CD4-positive, alpha-beta memory T cell (primary cell): ENCODE measurements around the gene DOC2A. TPM values are rescaled to one million over a fixed set of nuclear protein-coding genes. Genes with fewer than 3 reads are reported as not detected.

Experiments
- CTCF ChIA-PET: fragments of 350-600 bp; sonication (Branson Sonifier 250); formaldehyde crosslinking; loops from one replicate; lab custom pipeline; 2021; ENCODE audit warnings: inconsistent platforms; ENCODE audit not compliant: partially characterized antibody; lab: Charles Lee
- POLR2A ChIA-PET: fragments of 350-600 bp; sonication (Branson Sonifier 250); formaldehyde crosslinking; loops from one replicate; lab custom pipeline; 2021; ENCODE audit not compliant: partially characterized antibody; lab: Charles Lee
- DNase-seq, 5 donors: peaks; one replicate each; pipeline versions ENCODE4 v3.0.0 to v3.0.0-alpha.2; 2020 to 2022; ENCODE audit warnings: mixed read lengths in 1 of 5
- H3K27ac ChIP-seq: one replicate; pipeline ENCODE4 v1.7.0; 2013; ENCODE audit warnings: low read depth, low read length
- H3K27me3 ChIP-seq: 2 replicates; pipeline ENCODE4 v1.7.0; 2013; ENCODE audit warnings: mild to moderate bottlenecking, low read length, moderate library complexity; ENCODE audit not compliant: insufficient read depth
- H3K36me3 ChIP-seq: 2 replicates; pipeline ENCODE4 v1.7.0; 2013; ENCODE audit warnings: mild to moderate bottlenecking, low read length, moderate library complexity; ENCODE audit not compliant: insufficient read depth
- H3K4me1 ChIP-seq: 2 replicates; pipeline ENCODE4 v1.7.0; 2013; ENCODE audit warnings: mild to moderate bottlenecking, low read length, moderate library complexity; ENCODE audit not compliant: insufficient read depth
- H3K4me3 ChIP-seq, 2 donors: one replicate each; pipeline ENCODE4 v1.7.0; 2013; ENCODE audit warnings: low read length in 2 of 2, mild to moderate bottlenecking in 1 of 2
- H3K9me3 ChIP-seq, 2 donors: one replicate each; pipeline ENCODE4 v1.7.0; 2013; ENCODE audit warnings: low read length in 2 of 2, control low read depth in 1 of 2; ENCODE audit not compliant: control insufficient read depth in 1 of 2
- H3K27ac Mint-ChIP-seq, 7 donors: one replicate each; pipeline ENCODE4 v1.8.0; 2020 to 2021; ENCODE audit warnings: mixed read lengths in 7 of 7, mild to moderate bottlenecking in 6 of 7, inconsistent platforms in 3 of 7, moderate library complexity in 3 of 7
- H3K27me3 Mint-ChIP-seq, 2 donors: one replicate each; pipeline ENCODE4 v1.8.0; 2020 to 2021; ENCODE audit warnings: mixed read lengths in 2 of 2
- H3K36me3 Mint-ChIP-seq, 2 donors: one replicate each; pipeline ENCODE4 v1.8.0; 2020 to 2021; ENCODE audit warnings: mixed read lengths in 2 of 2, inconsistent platforms in 1 of 2, mild to moderate bottlenecking in 1 of 2
- H3K4me1 Mint-ChIP-seq, 4 donors: one replicate each; pipeline ENCODE4 v1.8.0; 2020 to 2021; ENCODE audit warnings: mixed read lengths in 4 of 4, mild to moderate bottlenecking in 1 of 4
- H3K4me3 Mint-ChIP-seq, 8 donors: one replicate each; pipeline ENCODE4 v1.8.0; 2020 to 2021; ENCODE audit warnings: mixed read lengths in 8 of 8, mild to moderate bottlenecking in 7 of 8, moderate library complexity in 6 of 8, inconsistent platforms in 3 of 8
- H3K9me3 Mint-ChIP-seq, 8 donors: one replicate each; pipeline ENCODE4 v1.8.0; 2020 to 2021; ENCODE audit warnings: mixed read lengths in 8 of 8, mild to moderate bottlenecking in 5 of 8, inconsistent platforms in 3 of 8, moderate library complexity in 1 of 8
- intact Hi-C: fragments of 100-400 bp; cut with micrococcal nuclease; formaldehyde crosslinking; loops from one replicate; pipeline ENCODE4 v1.15.1; 2023
- polyA plus RNA-seq, 2 donors: library from polyadenylated mRNA; unstranded; fragments of 300-500 nt; fragmentation: Illumina TruSeq; gene quantifications; one replicate each; pipeline ENCODE4 v1.2.3, GENCODE V29; 2021
- total RNA-seq, 2 experiments: library from RNA; stranded (reverse); gene quantifications; one replicate each; pipeline ENCODE4 v1.2.3, GENCODE V29; 2021

Gene DOC2A
- total and polyA plus RNA-seq, 4 experiments from 2014 or later: 0.80 TPM; not detected in 3

DNA sequence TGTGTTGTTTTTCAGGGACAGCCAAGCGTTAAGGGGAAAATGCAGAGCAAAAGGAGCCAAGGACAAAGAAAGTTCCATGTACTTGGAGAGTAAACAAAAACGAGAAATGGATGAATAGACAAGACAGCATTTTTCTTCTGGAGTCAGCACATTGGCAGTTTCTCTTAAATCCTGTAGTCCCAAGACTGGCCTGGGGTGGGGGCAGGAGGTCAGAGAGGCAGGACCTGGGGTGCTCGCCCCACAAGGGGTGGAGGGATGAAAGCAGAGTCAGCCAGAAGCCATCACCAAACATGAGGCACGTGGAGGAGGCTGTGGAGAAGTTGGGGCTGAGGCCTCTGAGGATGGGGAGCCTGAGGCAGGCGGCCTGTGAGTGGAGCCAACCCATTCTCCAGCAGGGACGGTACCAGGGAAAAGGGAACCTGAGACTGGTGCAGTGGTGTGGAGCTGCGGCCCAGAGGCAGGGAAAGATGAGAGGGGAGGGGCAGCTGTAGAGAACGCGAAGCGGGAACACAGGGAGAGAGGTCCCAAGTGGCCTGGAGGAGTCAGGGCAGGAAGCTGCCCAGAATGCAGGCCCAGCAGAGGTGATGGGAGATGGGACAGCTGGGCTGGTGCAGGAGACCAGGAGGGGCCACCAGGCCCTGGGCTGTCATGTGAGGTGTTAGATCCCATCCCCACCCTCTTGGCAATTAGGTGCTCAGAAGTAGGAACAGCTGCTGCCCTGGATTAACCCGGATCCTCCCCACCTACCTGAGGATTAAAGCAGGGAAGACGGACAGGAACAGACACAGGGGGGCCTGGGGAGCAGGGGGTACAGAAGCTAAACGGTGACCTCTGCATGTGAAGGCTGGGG lies 17.0 kb upstream of the DOC2A start:
- H3K27me3 ChIP-seq: peaks cover 18% of the 10 kb centered on the region
- ChIA-PET CTCF (no interaction called here), POLR2A (interaction anchor here (1.2 kb wide), 1 partner anchor 38 kb away, joined by 4 read pairs; the partner anchor contains the start of gene ALDOA)
- H3K27ac Mint-ChIP-seq: no peak overlapping the region
- peaks cover 0 to 2% (median 0%) of the 10 kb centered on the region in 8 donors for H3K9me3 Mint-ChIP-seq
- H3K27me3 Mint-ChIP-seq: peaks cover 27 to 39% of the 10 kb centered on the region in 2 donors
- no peak overlapping the region for H3K4me3 ChIP-seq
- H3K4me3 Mint-ChIP-seq: no peak overlapping the region
- no peaks in the 10 kb centered on the region for H3K36me3 ChIP-seq
- no peaks in the 10 kb centered on the region for H3K36me3 Mint-ChIP-seq
- intact Hi-C loops: no loop called here
- H3K4me1 Mint-ChIP-seq: peaks cover 4 to 18% (median 5%) of the 10 kb centered on the region in 4 donors
- no peak for DNase-seq
- peaks cover 5% of the 10 kb centered on the region for H3K4me1 ChIP-seq
- H3K27ac ChIP-seq: no peak overlapping the region
- H3K9me3 ChIP-seq: no peaks in the 10 kb centered on the region

DNA sequence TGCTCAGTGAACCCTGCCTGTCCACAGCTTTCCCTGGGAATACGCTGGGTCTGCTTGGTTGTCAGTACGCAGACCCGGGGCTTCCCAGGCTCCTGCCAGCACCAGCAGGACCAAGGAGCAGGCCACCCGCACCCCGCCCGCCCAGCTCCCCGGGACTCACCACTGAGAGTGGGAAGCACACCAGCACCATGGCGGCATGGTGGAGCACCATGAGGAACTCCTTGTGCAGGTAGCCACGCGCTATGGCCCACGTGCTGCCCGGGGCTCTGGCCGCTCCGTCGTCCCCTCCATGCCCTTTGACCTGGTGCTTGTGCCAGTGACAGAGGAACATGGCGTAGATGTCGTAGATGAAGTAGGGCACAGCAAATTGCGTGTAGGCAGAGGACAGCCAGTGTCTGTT lies 15.6 kb upstream of the DOC2A start:
- Histone ChIP-seq H3K9me3 (no peaks in the 10 kb centered on the region), H3K27me3 (peaks cover 12% of the 10 kb centered on the region), H3K36me3 (no peaks in the 10 kb centered on the region), H3K4me3 (no peak overlapping the region), H3K4me1 (peaks cover 10% of the 10 kb centered on the region), H3K27ac (no peak overlapping the region)
- ChIA-PET CTCF (no interaction called here), POLR2A (no interaction called here)
- Mint-ChIP-seq H3K27me3 (peaks cover 22 to 33% of the 10 kb centered on the region in 2 donors), H3K9me3 (peaks cover 0 to 2% (median 0%) of the 10 kb centered on the region in 8 donors), H3K27ac (no peak overlapping the region), H3K4me1 (peaks cover 0 to 12% (median under 1%) of the 10 kb centered on the region in 4 donors), H3K4me3 (no peak overlapping the region), H3K36me3 (no peaks in the 10 kb centered on the region)
- no peak for DNase-seq
- intact Hi-C loops: no loop called here

DNA sequence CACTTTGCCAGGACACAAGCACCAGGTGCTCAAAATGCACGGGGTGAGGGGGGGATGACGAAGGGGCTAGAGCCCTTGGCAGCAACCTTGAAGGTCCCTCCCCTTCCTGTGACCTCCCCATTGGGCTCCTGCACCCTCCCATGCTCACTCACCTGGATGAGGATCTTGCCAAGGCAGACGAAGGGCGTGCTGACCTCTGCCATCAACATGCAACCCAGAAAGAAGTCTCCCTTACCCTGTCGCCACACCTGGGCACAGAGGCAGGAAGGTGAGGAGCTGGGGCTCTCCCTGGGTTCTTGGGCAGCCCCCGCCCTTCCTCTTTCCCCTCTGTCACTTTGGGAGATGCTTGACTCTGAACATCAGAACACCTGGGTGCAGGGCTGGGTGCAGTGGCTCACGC lies 14.7 kb upstream of the DOC2A start:
- POLR2A ChIA-PET: no interaction called here
- no peaks in the 10 kb centered on the region for H3K36me3 ChIP-seq
- no peak for DNase-seq
- no peak overlapping the region for H3K4me3 ChIP-seq
- H3K4me1 ChIP-seq: peaks cover 9% of the 10 kb centered on the region
- Mint-ChIP-seq H3K36me3 (no peaks in the 10 kb centered on the region), H3K27me3 (peaks cover 21 to 32% of the 10 kb centered on the region in 2 donors), H3K4me1 (peaks cover 4 to 17% (median 8%) of the 10 kb centered on the region in 4 donors), H3K4me3 (no peak overlapping the region), H3K27ac (peak overlapping the region in 1 of 7 donors; percentile 48), H3K9me3 (peaks cover 0 to 2% (median 0%) of the 10 kb centered on the region in 8 donors)
- peaks cover 9% of the 10 kb centered on the region for H3K27me3 ChIP-seq
- H3K9me3 ChIP-seq: no peaks in the 10 kb centered on the region
- no peak overlapping the region for H3K27ac ChIP-seq
- intact Hi-C loops: no loop called here
- CTCF ChIA-PET: no interaction called here

DNA sequence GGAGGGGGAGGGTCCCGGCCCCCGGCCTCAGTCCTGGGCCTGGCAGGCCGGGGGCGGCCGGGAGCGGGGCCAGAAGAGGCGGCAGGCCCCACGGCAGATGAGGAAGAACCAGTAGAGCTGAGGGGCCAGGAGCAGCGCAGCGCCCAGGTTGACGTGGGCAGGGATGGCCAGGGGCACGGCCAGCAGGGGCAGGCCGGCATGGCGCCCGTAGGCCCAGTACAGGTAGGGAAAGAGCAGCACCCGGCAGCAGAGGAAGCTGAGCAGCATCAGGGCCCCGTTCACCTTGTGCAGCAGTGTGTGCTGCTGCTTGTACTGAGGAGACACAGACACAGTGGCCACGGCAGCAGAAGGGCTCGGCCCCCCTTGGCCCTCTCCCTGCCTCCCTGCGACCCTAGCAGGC lies 14.3 kb upstream of the DOC2A start:
- Histone ChIP-seq H3K9me3 (no peaks in the 10 kb centered on the region), H3K36me3 (no peaks in the 10 kb centered on the region), H3K27me3 (peaks cover 7% of the 10 kb centered on the region), H3K4me1 (peaks cover 9% of the 10 kb centered on the region), H3K4me3 (no peak overlapping the region), H3K27ac (no peak overlapping the region)
- peaks cover 0 to 2% (median 0%) of the 10 kb centered on the region in 8 donors for H3K9me3 Mint-ChIP-seq
- no peak overlapping the region for H3K4me3 Mint-ChIP-seq
- CTCF ChIA-PET: no interaction called here
- no peak for DNase-seq
- intact Hi-C loops: no loop called here
- peaks cover 20 to 30% of the 10 kb centered on the region in 2 donors for H3K27me3 Mint-ChIP-seq
- peaks cover 4 to 15% (median 10%) of the 10 kb centered on the region in 4 donors for H3K4me1 Mint-ChIP-seq
- POLR2A ChIA-PET: no interaction called here
- no peaks in the 10 kb centered on the region for H3K36me3 Mint-ChIP-seq
- no peak overlapping the region for H3K27ac Mint-ChIP-seq

DNA sequence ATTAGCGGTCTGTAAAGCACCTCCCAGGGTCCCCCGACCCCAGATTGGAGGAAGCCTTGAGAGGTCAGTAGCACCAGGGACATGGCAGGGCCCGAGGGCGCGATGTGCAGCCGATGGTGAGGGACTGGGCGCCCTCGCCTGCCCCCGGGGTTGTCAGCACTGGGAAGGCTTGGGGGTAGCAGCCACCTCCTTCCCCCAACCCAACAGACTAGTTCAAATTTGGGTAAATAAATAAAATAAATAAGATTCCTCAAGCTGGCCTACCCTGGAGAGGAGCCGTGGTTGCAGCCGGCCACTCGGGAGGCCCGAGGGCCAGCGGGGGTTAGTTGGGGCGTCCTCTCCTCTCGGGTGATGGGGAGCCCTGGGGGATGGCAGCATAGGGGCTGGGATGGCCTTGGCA lies 13.6 kb upstream of the DOC2A start:
- Histone ChIP-seq H3K4me1 (peaks cover 9% of the 10 kb centered on the region), H3K4me3 (no peak overlapping the region), H3K9me3 (no peaks in the 10 kb centered on the region), H3K27ac (no peak overlapping the region), H3K36me3 (no peaks in the 10 kb centered on the region), H3K27me3 (no peaks in the 10 kb centered on the region)
- ChIA-PET POLR2A (no interaction called here), CTCF (interaction anchor here (1.1 kb wide), 1 partner anchor 34 kb away, joined by 3 read pairs; no protein-coding TSS in a partner anchor)
- Mint-ChIP-seq H3K36me3 (no peaks in the 10 kb centered on the region), H3K9me3 (peaks cover 0 to 2% (median 0%) of the 10 kb centered on the region in 8 donors), H3K27me3 (peaks cover 14 to 23% of the 10 kb centered on the region in 2 donors), H3K4me1 (peaks cover 4 to 13% (median 8%) of the 10 kb centered on the region in 4 donors), H3K4me3 (no peak overlapping the region), H3K27ac (no peak overlapping the region)
- intact Hi-C loops: no loop called here
- DNase-seq: no peak

GRCh38 chr16:30023586-30023985 lies 12.8 kb upstream of the DOC2A start:
- H3K27ac ChIP-seq: no peak overlapping the region

GRCh38 chr16:30022887-30023286 lies 12.1 kb upstream of the DOC2A start, which contains the start of gene C16orf92:
TSS of gene C16orf92 (plus strand) at chr16:30023198. CDS start at chr16:30023341, 143 bp downstream.
- Mint-ChIP-seq H3K4me1 (peaks cover 4 to 13% (median 8%) of the 10 kb centered on the region in 4 donors), H3K27ac (no peak within 1 kb of the TSS), H3K4me3 (peak within 1 kb of the TSS in 1 of 8 donors; percentile 20), H3K9me3 (peaks cover 0 to under 1% (median 0%) of the 10 kb centered on the region in 8 donors), H3K27me3 (peaks cover 6 to 13% of the 10 kb centered on the region in 2 donors), H3K36me3 (no peaks in the 10 kb centered on the region)
- Histone ChIP-seq H3K4me1 (peaks cover 9% of the 10 kb centered on the region), H3K4me3 (no peak within 1 kb of the TSS), H3K36me3 (no peaks in the 10 kb centered on the region), H3K27ac (no peak within 1 kb of the TSS), H3K27me3 (no peaks in the 10 kb centered on the region), H3K9me3 (no peaks in the 10 kb centered on the region)
- ChIA-PET POLR2A (no interaction called here), CTCF (interaction anchor here (0.6 to 2.0 kb wide), 5 partner anchors 10 to 331 kb away, joined by 3 to 6 read pairs (median 4); no protein-coding TSS in a partner anchor)
- DNase-seq: no peak
- intact Hi-C loops: no loop called here

More at GRCh38 chr16:30023586-30023985, 12.8 kb upstream of the DOC2A start:
- H3K36me3 ChIP-seq: no peaks in the 10 kb centered on the region
- no peak overlapping the region for H3K4me3 ChIP-seq
- peaks cover 9% of the 10 kb centered on the region for H3K4me1 ChIP-seq
- H3K9me3 Mint-ChIP-seq: peaks cover 0 to 2% (median 0%) of the 10 kb centered on the region in 8 donors
- no peak overlapping the region for H3K4me3 Mint-ChIP-seq
- peaks cover 7 to 16% of the 10 kb centered on the region in 2 donors for H3K27me3 Mint-ChIP-seq
- no peaks in the 10 kb centered on the region for H3K27me3 ChIP-seq
- ChIA-PET CTCF (interaction anchor here (1.1 to 2.0 kb wide), 4 partner anchors 10 to 332 kb away, joined by 3 to 6 read pairs (median 4); no protein-coding TSS in a partner anchor), POLR2A (no interaction called here)
- H3K36me3 Mint-ChIP-seq: no peaks in the 10 kb centered on the region
- no peak overlapping the region for H3K27ac Mint-ChIP-seq
- intact Hi-C loops: no loop called here
- DNase-seq: no peak
- peaks cover 4 to 13% (median 8%) of the 10 kb centered on the region in 4 donors for H3K4me1 Mint-ChIP-seq
- H3K9me3 ChIP-seq: no peaks in the 10 kb centered on the region
